ENCODE measurements around the gene COPS7B. TPM values are rescaled to one million over a fixed set of nuclear protein-coding genes. Genes with fewer than 3 reads are reported as not detected.

Gene COPS7B
- total RNA-seq, 2 experiments from 2014 or later, result 27.6 to 29.9 TPM

DNA sequence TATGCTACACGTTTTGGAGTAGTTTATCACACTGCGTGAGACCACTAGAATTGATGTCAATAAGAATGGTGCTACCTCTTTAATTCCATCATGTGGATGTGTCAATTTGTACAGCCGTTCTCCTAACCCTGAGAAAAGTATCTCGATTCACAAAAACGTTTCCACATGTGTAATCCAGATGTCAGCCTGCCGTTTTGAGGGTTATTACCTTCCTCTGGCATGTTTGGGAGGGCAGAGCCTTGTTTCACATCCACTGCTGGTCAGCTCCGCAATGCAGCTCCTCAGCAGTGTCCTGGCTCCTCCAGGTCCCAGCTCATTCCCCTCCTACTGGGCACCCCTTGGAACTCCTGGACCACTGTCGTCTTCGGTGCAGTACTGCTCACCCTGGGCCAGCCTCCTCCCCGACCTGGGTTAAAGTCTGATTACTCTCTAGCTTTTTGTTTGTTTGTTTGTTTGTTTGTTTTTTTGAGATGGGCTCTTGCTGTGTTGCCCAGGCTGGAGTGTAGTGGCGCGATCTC is 34.6 kb downstream of the COPS7B start:
- Mint-ChIP-seq H3K4me3 (no peak overlapping the region), H3K36me3 (ENCODE audit: low read depth) (peaks cover 5% of the 10 kb centered on the region), H3K27ac (no peak overlapping the region), H3K9me3 (no peaks in the 10 kb centered on the region), H3K27me3 (peaks cover 10% of the 10 kb centered on the region), H3K4me1 (ENCODE audit: low read depth) (no peaks in the 10 kb centered on the region)
- H3K36me3 ChIP-seq (ENCODE audit: insufficient read depth, low read length), result no peaks in the 10 kb centered on the region
- TF ChIP-seq, protein P1, sequence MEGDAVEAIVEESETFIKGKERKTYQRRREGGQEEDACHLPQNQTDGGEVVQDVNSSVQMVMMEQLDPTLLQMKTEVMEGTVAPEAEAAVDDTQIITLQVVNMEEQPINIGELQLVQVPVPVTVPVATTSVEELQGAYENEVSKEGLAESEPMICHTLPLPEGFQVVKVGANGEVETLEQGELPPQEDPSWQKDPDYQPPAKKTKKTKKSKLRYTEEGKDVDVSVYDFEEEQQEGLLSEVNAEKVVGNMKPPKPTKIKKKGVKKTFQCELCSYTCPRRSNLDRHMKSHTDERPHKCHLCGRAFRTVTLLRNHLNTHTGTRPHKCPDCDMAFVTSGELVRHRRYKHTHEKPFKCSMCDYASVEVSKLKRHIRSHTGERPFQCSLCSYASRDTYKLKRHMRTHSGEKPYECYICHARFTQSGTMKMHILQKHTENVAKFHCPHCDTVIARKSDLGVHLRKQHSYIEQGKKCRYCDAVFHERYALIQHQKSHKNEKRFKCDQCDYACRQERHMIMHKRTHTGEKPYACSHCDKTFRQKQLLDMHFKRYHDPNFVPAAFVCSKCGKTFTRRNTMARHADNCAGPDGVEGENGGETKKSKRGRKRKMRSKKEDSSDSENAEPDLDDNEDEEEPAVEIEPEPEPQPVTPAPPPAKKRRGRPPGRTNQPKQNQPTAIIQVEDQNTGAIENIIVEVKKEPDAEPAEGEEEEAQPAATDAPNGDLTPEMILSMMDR (IDR thresholded peaks at IDR 0.05), result no peak
- H3K27me3 ChIP-seq (ENCODE audit: control insufficient read depth in 1 of 2, insufficient read depth in 2 of 2, low read length in 2 of 2), result no peaks in the 10 kb centered on the region
- CTCF ChIA-PET, result no interaction called here
- no peak for ATAC-seq (ENCODE audit: poor library complexity)
- H3K4me3 ChIP-seq (ENCODE audit: low read length), result no peak overlapping the region
- H3K27ac ChIP-seq (ENCODE audit: low read depth in 1 of 2, low read length in 2 of 2), result no peak overlapping the region
- no peaks in the 10 kb centered on the region for H3K4me1 ChIP-seq (ENCODE audit: insufficient read depth, low read length)
- no peaks in the 10 kb centered on the region for H3K9me3 ChIP-seq (ENCODE audit: control insufficient read depth in 1 of 2, insufficient read depth in 1 of 2, low read length in 2 of 2)
- intact Hi-C loops (cut with DNase I, micrococcal nuclease), result no loop called here
- DNase-seq, result no peak
- POLR2A ChIA-PET, result interaction anchor here (1.1 kb wide), 1 partner anchor 201 kb away, joined by 3 read pairs; no protein-coding TSS in a partner anchor

DNA sequence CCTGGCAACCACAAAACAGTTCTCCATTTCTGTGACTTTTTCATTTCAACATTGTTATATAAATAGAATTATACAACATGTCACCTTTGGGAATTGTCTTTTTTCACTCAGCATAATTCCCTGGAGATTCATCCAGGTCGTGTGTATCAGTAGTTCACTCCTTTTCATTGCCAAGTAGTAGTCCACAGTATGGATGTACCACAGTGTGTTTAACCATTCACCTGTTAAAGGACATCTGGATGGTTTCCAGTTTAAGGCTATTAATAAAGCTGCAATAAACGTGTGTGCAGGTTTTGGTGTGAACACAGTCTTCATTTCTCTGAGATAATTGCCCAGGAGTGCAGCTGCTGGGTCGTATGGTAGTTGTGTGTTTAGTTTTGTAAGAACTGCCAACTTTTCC is 35.7 kb downstream of the COPS7B start:
- Mint-ChIP-seq H3K4me1 (ENCODE audit: low read depth) (no peaks in the 10 kb centered on the region), H3K4me3 (no peak overlapping the region), H3K27ac (no peak overlapping the region), H3K9me3 (no peaks in the 10 kb centered on the region), H3K27me3 (peaks cover 10% of the 10 kb centered on the region), H3K36me3 (ENCODE audit: low read depth) (no peaks in the 10 kb centered on the region)
- DNase-seq, result no peak
- intact Hi-C loops (cut with DNase I, micrococcal nuclease), result no loop called here
- no peak overlapping the region for H3K27ac ChIP-seq (ENCODE audit: low read depth in 1 of 2, low read length in 2 of 2)
- H3K27me3 ChIP-seq (ENCODE audit: control insufficient read depth in 1 of 2, insufficient read depth in 2 of 2, low read length in 2 of 2), result no peaks in the 10 kb centered on the region
- ATAC-seq (ENCODE audit: poor library complexity), result no peak
- H3K4me3 ChIP-seq (ENCODE audit: low read length), result no peak overlapping the region
- TF ChIP-seq, protein P1 (IDR thresholded peaks at IDR 0.05), result no peak
- POLR2A ChIA-PET, result interaction anchor here (1.1 kb wide), 1 partner anchor 200 kb away, joined by 3 read pairs; no protein-coding TSS in a partner anchor
- no peaks in the 10 kb centered on the region for H3K9me3 ChIP-seq (ENCODE audit: control insufficient read depth in 1 of 2, insufficient read depth in 1 of 2, low read length in 2 of 2)
- CTCF ChIA-PET, result no interaction called here
- H3K36me3 ChIP-seq (ENCODE audit: insufficient read depth, low read length), result no peaks in the 10 kb centered on the region
- H3K4me1 ChIP-seq (ENCODE audit: insufficient read depth, low read length), result no peaks in the 10 kb centered on the region

DNA sequence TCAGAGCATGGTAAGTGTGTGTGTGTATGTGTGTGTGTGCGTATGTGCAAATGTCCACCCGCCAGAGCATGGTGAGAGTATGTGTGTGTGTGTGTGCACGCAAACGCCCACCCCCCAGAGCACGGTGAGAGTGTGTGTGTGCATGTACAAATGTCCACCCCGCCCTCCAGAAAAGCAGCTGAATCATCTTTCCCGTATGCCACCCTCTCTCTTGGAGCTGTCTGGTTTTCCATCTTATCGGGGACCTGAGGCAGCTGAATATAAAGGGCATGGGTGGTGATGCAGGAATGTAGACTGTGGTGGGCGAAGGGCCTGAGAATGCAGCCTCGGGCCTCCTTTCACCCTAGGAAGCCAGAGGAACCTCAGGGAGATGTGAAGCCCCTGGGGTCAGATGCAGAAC is 66.9 kb downstream of the COPS7B start:
- Mint-ChIP-seq H3K9me3 (no peaks in the 10 kb centered on the region), H3K4me3 (no peak overlapping the region), H3K27me3 (peaks cover 18% of the 10 kb centered on the region), H3K4me1 (ENCODE audit: low read depth) (peaks cover 5% of the 10 kb centered on the region), H3K36me3 (ENCODE audit: low read depth) (no peaks in the 10 kb centered on the region), H3K27ac (no peak overlapping the region)
- H3K4me1 ChIP-seq (ENCODE audit: insufficient read depth, low read length), result no peaks in the 10 kb centered on the region
- TF ChIP-seq, protein P1 (IDR thresholded peaks at IDR 0.05), result no peak
- POLR2A ChIA-PET, result no interaction called here
- H3K27ac ChIP-seq (ENCODE audit: low read depth in 1 of 2, low read length in 2 of 2), result no peak overlapping the region
- CTCF ChIA-PET, result no interaction called here
- DNase-seq, result peak in 1 of 14 experiments; percentile 20
- H3K4me3 ChIP-seq (ENCODE audit: low read length), result no peak overlapping the region
- ATAC-seq (ENCODE audit: poor library complexity), result no peak
- no peaks in the 10 kb centered on the region for H3K27me3 ChIP-seq (ENCODE audit: control insufficient read depth in 1 of 2, insufficient read depth in 2 of 2, low read length in 2 of 2)
- H3K36me3 ChIP-seq (ENCODE audit: insufficient read depth, low read length), result no peaks in the 10 kb centered on the region
- intact Hi-C loops (cut with DNase I, micrococcal nuclease), result loop anchor here in 1 of 2 experiments (5.0 kb wide), 1 partner anchor 584 kb away; no protein-coding TSS in a partner anchor
- no peaks in the 10 kb centered on the region for H3K9me3 ChIP-seq (ENCODE audit: control insufficient read depth in 1 of 2, insufficient read depth in 1 of 2, low read length in 2 of 2)
